CD14-positive monocyte (primary cell): Measurements from ENCODE around the gene FXYD3. TPM values are rescaled to one million over a fixed set of nuclear protein-coding genes. Genes with fewer than 3 reads are reported as not detected.

Source experiments
- DNase-seq, 3 donors: peaks; one replicate each; pipeline ENCODE4 v3.0.0-alpha.2; 2011 to 2022
- H2AFZ ChIP-seq: 2 replicates; pipeline ENCODE4 v1.6.0; 2012; ENCODE audit warnings: mild to moderate bottlenecking, low read depth, low read length, inconsistent platforms; ENCODE audit not compliant: insufficient read depth, poor library complexity, severe bottlenecking
- H3K27ac ChIP-seq, 2 donors: 1 replicate in 1 of 2; 2 replicates in 1 of 2; pipeline ENCODE4 v1.5.1; 2012 to 2013; ENCODE audit warnings: low read length in 2 of 2, control low read depth in 1 of 2, inconsistent platforms in 1 of 2, low read depth in 1 of 2, mild to moderate bottlenecking in 1 of 2
- H3K27me3 ChIP-seq, 2 donors: one replicate each; pipeline versions ENCODE4 v1.6.0 to v1.6.1; 2011 to 2013; ENCODE audit warnings: low read length in 2 of 2; ENCODE audit not compliant: control insufficient read depth in 2 of 2, insufficient read depth in 2 of 2
- H3K36me3 ChIP-seq, 2 donors: replicated peaks in 1 of 2; 1 replicate in 1 of 2; 2 replicates in 1 of 2; pipeline versions ENCODE4 v1.5.1 to v1.6.1; 2012 to 2013; ENCODE audit warnings: low read length in 2 of 2, control low read depth in 1 of 2, inconsistent platforms in 1 of 2, mild to moderate bottlenecking in 1 of 2; ENCODE audit not compliant: insufficient read depth in 2 of 2, control insufficient read depth in 1 of 2
- H3K4me1 ChIP-seq, 2 donors: 1 replicate in 1 of 2; 2 replicates in 1 of 2; pipeline versions ENCODE4 v1.5.1 to v1.6.1; 2012 to 2013; ENCODE audit warnings: low read length in 2 of 2, control low read depth in 1 of 2, inconsistent platforms in 1 of 2, mild to moderate bottlenecking in 1 of 2, moderate library complexity in 1 of 2; ENCODE audit not compliant: insufficient read depth in 2 of 2, control insufficient read depth in 1 of 2
- H3K4me2 ChIP-seq: replicated peaks from 2 replicates; pipeline ENCODE3; 2012; ENCODE audit warnings: low read length, moderate library complexity, mild to moderate bottlenecking; ENCODE audit not compliant: poor library complexity, severe bottlenecking; ENCODE audit errors: extremely low read depth
- H3K4me3 ChIP-seq, 3 experiments: fragments of 200-600 bp in 1 of 3; sonication (generic) in 1 of 3; replicated peaks in 1 of 3; 1 replicate in 2 of 3; 2 replicates in 1 of 3; pipeline ENCODE4 v1.5.1; 2011 to 2013; ENCODE audit warnings: low read length in 3 of 3, mild to moderate bottlenecking in 3 of 3, control low read depth in 2 of 3, low read depth in 2 of 3, inconsistent platforms in 1 of 3, moderate library complexity in 1 of 3
- H3K79me2 ChIP-seq: 2 replicates; pipeline ENCODE4 v1.6.0; 2012; ENCODE audit warnings: mild to moderate bottlenecking, control low read depth, inconsistent platforms, low read length, moderate library complexity; ENCODE audit not compliant: insufficient read depth
- H3K9ac ChIP-seq: 2 replicates; pipeline ENCODE4 v1.6.0; 2017; ENCODE audit warnings: low read length, mild to moderate bottlenecking; ENCODE audit not compliant: insufficient read depth, poor library complexity, severe bottlenecking
- H3K9me3 ChIP-seq, 2 donors: replicated peaks in 1 of 2; 1 replicate in 1 of 2; 2 replicates in 1 of 2; pipeline versions ENCODE4 v1.5.1 to v1.6.1; 2012 to 2013; ENCODE audit warnings: low read length in 2 of 2, control low read depth in 1 of 2; ENCODE audit not compliant: control insufficient read depth in 1 of 2, insufficient read depth in 1 of 2
- H4K20me1 ChIP-seq: 2 replicates; pipeline ENCODE4 v1.6.0; 2012; ENCODE audit warnings: mild to moderate bottlenecking, low read length, control low read depth, moderate library complexity; ENCODE audit not compliant: insufficient read depth
- H3K27ac Mint-ChIP-seq, 7 donors: one replicate each; pipeline ENCODE4 v1.8.0; 2020; ENCODE audit warnings: mild to moderate bottlenecking in 7 of 7, mixed read lengths in 7 of 7, moderate library complexity in 6 of 7, inconsistent platforms in 2 of 7
- H3K27me3 Mint-ChIP-seq, 3 donors: one replicate each; pipeline ENCODE4 v1.8.0; 2021 to 2022; ENCODE audit warnings: low read depth in 3 of 3, mild to moderate bottlenecking in 3 of 3, mixed read lengths in 3 of 3, moderate library complexity in 3 of 3, inconsistent platforms in 1 of 3
- H3K36me3 Mint-ChIP-seq, 2 donors: one replicate each; pipeline ENCODE4 v1.8.0; 2020; ENCODE audit warnings: mixed read lengths in 2 of 2, inconsistent platforms in 1 of 2, mild to moderate bottlenecking in 1 of 2
- H3K4me1 Mint-ChIP-seq: one replicate; pipeline ENCODE4 v1.8.0; 2020; ENCODE audit warnings: mild to moderate bottlenecking, mixed read lengths
- H3K4me3 Mint-ChIP-seq, 2 donors: one replicate each; pipeline ENCODE4 v1.8.0; 2020; ENCODE audit warnings: mild to moderate bottlenecking in 2 of 2, mixed read lengths in 2 of 2, moderate library complexity in 1 of 2
- H3K9me3 Mint-ChIP-seq, 7 donors: one replicate each; pipeline ENCODE4 v1.8.0; 2020 to 2022; ENCODE audit warnings: mixed read lengths in 7 of 7, mild to moderate bottlenecking in 6 of 7, moderate library complexity in 6 of 7, inconsistent platforms in 2 of 7
- WGBS: methylation state at CpG from one replicate; pipeline ENCODE4 v1.1.5; 2013; ENCODE audit warnings: missing lambda C conversion rate; ENCODE audit not compliant: insufficient coverage; 5-methylcytosine and 5-hydroxymethylcytosine counted together
- intact Hi-C, 2 donors: fragments of 100-400 bp; cut with micrococcal nuclease; formaldehyde crosslinking; loops; one replicate each; pipeline versions ENCODE4 v1.15.0 to v1.15.1; 2023
- polyA plus RNA-seq, 3 donors: library from polyadenylated mRNA; depleted of rRNA in 1 of 3; unstranded in 2 of 3; stranded (reverse) in 1 of 3; fragments of 300-500 nt in 2 of 3; fragments of >200 nt in 1 of 3; fragmentation: Illumina TruSeq in 2 of 3; gene quantifications; 1 replicate in 2 of 3; 2 replicates in 1 of 3; pipeline ENCODE4 v1.2.3, GENCODE V29; 2012 to 2021
- TF ChIP-seq, protein P1 (sequence below): fragments of 200-600 bp; IDR thresholded peaks from one replicate; pipeline ENCODE4 v1.8.0; 2022; ENCODE audit warnings: antibody characterized with exemption, mild to moderate bottlenecking

The FXYD3 gene
- polyA plus RNA-seq, 3 donors, result not detected

DNA sequence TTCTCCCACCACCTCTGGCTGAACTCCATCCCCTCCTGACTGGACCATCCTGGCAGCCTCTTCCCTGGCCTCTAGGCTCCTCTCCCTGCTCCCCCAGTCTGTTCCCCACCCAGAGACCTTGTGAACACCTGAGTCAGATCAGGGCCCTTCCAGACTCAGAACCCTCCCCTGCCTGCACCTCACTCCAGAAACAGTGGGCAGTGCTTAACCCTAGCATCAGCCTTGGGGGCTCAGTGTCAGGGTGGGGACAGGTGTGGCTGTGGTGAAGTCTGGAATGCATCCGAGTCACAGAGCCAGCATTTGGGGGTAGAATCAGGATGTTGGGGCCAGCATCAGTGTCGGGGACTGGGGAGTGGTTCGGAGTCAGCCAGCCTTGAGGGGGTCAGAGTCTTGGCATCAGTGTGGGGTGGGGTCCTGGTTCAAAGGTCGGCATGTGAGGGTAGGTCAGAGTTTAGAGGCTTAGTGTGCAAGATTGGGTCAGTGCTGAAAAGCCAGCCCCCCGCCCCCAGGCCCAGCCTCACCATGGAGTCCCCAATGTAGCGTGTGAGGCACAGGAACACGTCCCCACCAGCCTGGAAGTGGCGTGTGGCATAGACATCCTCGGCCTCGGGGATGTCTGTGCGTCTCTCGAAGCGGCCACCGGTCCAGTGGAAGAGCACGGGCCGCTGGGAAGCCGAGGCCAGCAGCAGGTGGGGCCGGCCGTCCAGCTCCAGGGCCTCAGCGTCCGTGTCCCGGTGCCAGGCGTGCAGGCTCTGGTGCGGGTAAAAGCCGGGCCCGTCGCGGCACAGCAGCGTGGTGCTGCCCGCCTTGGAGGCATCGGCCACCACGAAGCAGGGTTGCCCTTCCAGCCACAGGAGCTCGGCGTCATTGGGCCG is 10.4 kb downstream of the FXYD3 start:
- H3K4me2 ChIP-seq, result no peak overlapping the region
- no peak for DNase-seq

DNA sequence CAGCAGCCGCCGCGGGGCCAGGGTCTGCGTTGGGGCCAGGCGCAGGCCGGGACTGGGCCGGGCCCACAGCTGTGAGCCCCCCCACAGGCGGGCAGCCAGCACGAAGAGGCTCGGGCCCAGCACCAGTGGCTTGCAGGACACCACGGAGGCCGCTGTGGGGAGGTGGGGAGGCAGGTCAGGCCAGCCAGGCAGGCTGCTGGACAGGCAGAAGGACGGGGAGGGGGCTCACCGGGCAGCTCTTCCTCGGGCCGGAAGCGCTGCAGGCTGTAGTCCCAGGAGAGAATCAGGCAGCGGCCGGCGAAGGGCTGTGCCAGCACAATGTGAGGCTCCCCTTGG is 11.0 kb downstream of the FXYD3 start:
- H2AFZ ChIP-seq, result no peak overlapping the region
- H3K9me3 Mint-ChIP-seq, result no peaks in the 10 kb centered on the region
- no peak overlapping the region for H3K9ac ChIP-seq
- TF ChIP-seq, protein P1, sequence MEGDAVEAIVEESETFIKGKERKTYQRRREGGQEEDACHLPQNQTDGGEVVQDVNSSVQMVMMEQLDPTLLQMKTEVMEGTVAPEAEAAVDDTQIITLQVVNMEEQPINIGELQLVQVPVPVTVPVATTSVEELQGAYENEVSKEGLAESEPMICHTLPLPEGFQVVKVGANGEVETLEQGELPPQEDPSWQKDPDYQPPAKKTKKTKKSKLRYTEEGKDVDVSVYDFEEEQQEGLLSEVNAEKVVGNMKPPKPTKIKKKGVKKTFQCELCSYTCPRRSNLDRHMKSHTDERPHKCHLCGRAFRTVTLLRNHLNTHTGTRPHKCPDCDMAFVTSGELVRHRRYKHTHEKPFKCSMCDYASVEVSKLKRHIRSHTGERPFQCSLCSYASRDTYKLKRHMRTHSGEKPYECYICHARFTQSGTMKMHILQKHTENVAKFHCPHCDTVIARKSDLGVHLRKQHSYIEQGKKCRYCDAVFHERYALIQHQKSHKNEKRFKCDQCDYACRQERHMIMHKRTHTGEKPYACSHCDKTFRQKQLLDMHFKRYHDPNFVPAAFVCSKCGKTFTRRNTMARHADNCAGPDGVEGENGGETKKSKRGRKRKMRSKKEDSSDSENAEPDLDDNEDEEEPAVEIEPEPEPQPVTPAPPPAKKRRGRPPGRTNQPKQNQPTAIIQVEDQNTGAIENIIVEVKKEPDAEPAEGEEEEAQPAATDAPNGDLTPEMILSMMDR, result no peak
- H4K20me1 ChIP-seq, result no peaks in the 10 kb centered on the region
- H3K9me3 ChIP-seq, result no peaks in the 10 kb centered on the region
- H3K27ac ChIP-seq, result no peak overlapping the region
- no peaks in the 10 kb centered on the region for H3K27me3 ChIP-seq
- H3K27ac Mint-ChIP-seq, result no peak overlapping the region
- H3K4me3 Mint-ChIP-seq, result no peak overlapping the region
- no peak for DNase-seq
- intact Hi-C loops, result no loop called here
- H3K79me2 ChIP-seq, result no peaks in the 10 kb centered on the region
- H3K36me3 ChIP-seq, result no peaks in the 10 kb centered on the region
- no peak overlapping the region for H3K4me2 ChIP-seq
- 94% methylated on average over 17 of the region's 20 CpGs for WGBS
- no peaks in the 10 kb centered on the region for H3K36me3 Mint-ChIP-seq
- H3K27me3 Mint-ChIP-seq, result peaks cover 0 to 8% (median 6%) of the 10 kb centered on the region in 3 donors
- peaks cover 14% of the 10 kb centered on the region for H3K4me1 Mint-ChIP-seq
- H3K4me1 ChIP-seq, result peaks cover 11 to 15% of the 10 kb centered on the region in 2 donors
- H3K4me3 ChIP-seq, result no peak overlapping the region

More for the DNA sequence above, 10.4 kb downstream of the FXYD3 start:
- H3K9ac ChIP-seq, result no peak overlapping the region
- no peaks in the 10 kb centered on the region for H3K79me2 ChIP-seq
- peaks cover 12 to 18% of the 10 kb centered on the region in 2 donors for H3K4me1 ChIP-seq
- Mint-ChIP-seq H3K36me3 (no peaks in the 10 kb centered on the region), H3K4me3 (no peak overlapping the region), H3K27ac (peak overlapping the region in 1 of 7 donors; percentile 65), H3K9me3 (no peaks in the 10 kb centered on the region), H3K4me1 (peaks cover 19% of the 10 kb centered on the region), H3K27me3 (peaks cover 0 to 8% (median 7%) of the 10 kb centered on the region in 3 donors)
- no peak overlapping the region for H2AFZ ChIP-seq
- WGBS, result 94% methylated on average over 34 of the region's 35 CpGs
- no peaks in the 10 kb centered on the region for H3K9me3 ChIP-seq
- H3K36me3 ChIP-seq, result no peaks in the 10 kb centered on the region
- H3K27me3 ChIP-seq, result no peaks in the 10 kb centered on the region
- intact Hi-C loops, result no loop called here
- no peaks in the 10 kb centered on the region for H4K20me1 ChIP-seq
- H3K27ac ChIP-seq, result no peak overlapping the region
- no peak overlapping the region for H3K4me3 ChIP-seq
- TF ChIP-seq, protein P1, result no peak
